K562 (cell line): ENCODE measurements around the gene RGS17. TPM values are rescaled to one million over a fixed set of nuclear protein-coding genes. Genes with fewer than 3 reads are reported as not detected.
A peak's percentile ranks its signal among the peaks of the same experiment; 100 is the strongest.

Source experiments
- BRD4 ChIP-seq: fragments of 200-600 bp; sonication (generic); IDR thresholded peaks from 2 replicates; pipeline ENCODE4 v1.6.1; 2017; ENCODE audit warnings: inconsistent platforms
- FOXP4 ChIP-seq: sonication (generic); formaldehyde crosslinking; IDR thresholded peaks from 2 replicates; pipeline ENCODE4 v1.8.0; 2022; ENCODE audit warnings: mild to moderate bottlenecking, missing genetic modification reagents, borderline replicate concordance
- HCFC1 ChIP-seq: IDR thresholded peaks from 2 replicates; pipeline ENCODE4 v1.6.1; 2012; ENCODE audit warnings: low read depth, low read length, improper control_type of control experiment
- NCOA4 ChIP-seq: fragments of 450-650 bp; IDR thresholded peaks from 2 replicates; pipeline ENCODE4 v1.6.1; 2018; ENCODE audit warnings: mild to moderate bottlenecking; ENCODE audit not compliant: partially characterized antibody
- NCOR1 ChIP-seq: fragments of 450-650 bp; IDR thresholded peaks from 2 replicates; pipeline ENCODE4 v1.6.1; 2016; ENCODE audit warnings: mild to moderate bottlenecking, moderate library complexity
- ZNF184 ChIP-seq: sonication (generic); formaldehyde crosslinking; IDR thresholded peaks from 2 replicates; pipeline ENCODE4 v1.5.0; 2020; ENCODE audit warnings: missing genetic modification reagents
- polyA plus RNA-seq, 8 experiments: library from polyadenylated mRNA; depleted of rRNA in 4 of 8; stranded (reverse) in 5 of 8; unstranded in 3 of 8; fragments of >200 nt; fragmentation: Nextera tagmentation in 2 of 8; fragmentation: Illumina TruSeq in 1 of 8; extraction: Ambion mirVana in 2 of 8; extraction: Trizol in 1 of 8; gene quantifications; 2 replicates each; pipeline versions ENCODE4 v1.2.1 to v1.2.3, GENCODE V29; 2011 to 2014; ENCODE audit warnings: inconsistent platforms in 1 of 8, missing spikeins in 1 of 8
- total RNA-seq, 7 experiments: library from RNA; depleted of rRNA in 6 of 7; stranded (reverse); fragments of >200 nt in 6 of 7; fragmentation: Illumina TruSeq in 2 of 7; extraction: Trizol in 2 of 7; gene quantifications; 2 replicates each; pipeline versions ENCODE4 v1.2.1 to v1.2.3, GENCODE V29; 2011 to 2021; ENCODE audit warnings: low replicate concordance in 1 of 7
- TF ChIP-seq, protein P1 (sequence below): fragments of 200-600 bp; sonication (generic); IDR thresholded peaks from one replicate; pipeline ENCODE4 v1.6.1; 2012; ENCODE audit warnings: mild to moderate bottlenecking, low read depth, low read length, inconsistent platforms
- TF ChIP-seq, protein P2 (sequence below), 2 experiments: fragments of 450-650 bp in 1 of 2; sonication (generic) in 1 of 2; formaldehyde crosslinking in 1 of 2; IDR thresholded peaks in 1 of 2; conservative IDR thresholded peaks in 1 of 2; 2 replicates each; pipeline versions ENCODE4 v1.6.1 to v1.8.1; 2016 to 2023; ENCODE audit warnings: mild to moderate bottlenecking in 2 of 2, moderate library complexity in 2 of 2, inconsistent platforms in 1 of 2, missing genetic modification reagents in 1 of 2

Gene RGS17
- total and polyA plus RNA-seq, 9 of the 15 experiments (the other 6 are each of a cell fraction or from before 2014, with no cell fraction given), result 0.01 to 0.14 (median 0.08) TPM; not detected in 6

DNA sequence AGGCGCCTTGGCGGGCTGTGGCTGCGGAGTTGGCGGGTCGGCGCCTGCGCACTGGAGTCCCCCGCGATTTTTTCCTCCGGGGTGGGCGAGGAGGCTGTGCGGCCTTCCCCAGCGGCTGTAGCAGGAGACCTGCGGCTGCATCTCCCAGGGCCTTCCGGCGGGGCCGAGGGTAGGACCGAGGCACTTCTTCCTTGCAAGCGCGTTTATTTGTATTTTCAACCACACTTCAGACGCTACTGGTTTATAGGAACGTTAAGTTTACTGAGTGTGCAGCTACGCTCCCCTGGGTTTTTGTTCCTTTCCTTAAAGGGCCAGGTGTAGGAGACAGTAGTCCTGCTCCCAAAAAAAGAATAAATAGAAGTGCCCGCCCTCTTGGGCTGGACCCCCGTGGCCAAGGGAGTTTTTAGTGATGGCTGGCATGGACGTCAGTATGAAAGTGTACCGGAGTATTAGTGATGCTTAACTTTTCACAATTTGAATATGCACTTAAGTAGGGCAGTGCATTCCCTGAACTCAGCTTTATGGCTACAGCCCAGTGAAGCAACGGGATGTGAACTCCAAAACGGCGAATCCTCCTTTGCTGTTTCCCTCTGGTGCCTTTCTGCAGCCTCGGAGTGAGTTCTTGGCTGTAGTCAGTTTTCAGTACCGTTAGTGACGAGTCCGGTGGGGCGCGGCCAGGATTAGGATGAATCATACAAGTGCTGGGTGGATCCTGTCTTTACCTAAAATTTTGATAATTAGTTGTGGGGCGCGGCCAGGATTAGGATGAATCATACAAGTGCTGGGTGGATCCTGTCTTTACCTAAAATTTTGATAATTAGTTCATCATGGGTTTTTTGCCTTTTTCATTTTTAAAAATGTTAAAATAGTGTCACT is 147.2 kb downstream of the RGS17 start (continued):
- TF ChIP-seq, protein P1, sequence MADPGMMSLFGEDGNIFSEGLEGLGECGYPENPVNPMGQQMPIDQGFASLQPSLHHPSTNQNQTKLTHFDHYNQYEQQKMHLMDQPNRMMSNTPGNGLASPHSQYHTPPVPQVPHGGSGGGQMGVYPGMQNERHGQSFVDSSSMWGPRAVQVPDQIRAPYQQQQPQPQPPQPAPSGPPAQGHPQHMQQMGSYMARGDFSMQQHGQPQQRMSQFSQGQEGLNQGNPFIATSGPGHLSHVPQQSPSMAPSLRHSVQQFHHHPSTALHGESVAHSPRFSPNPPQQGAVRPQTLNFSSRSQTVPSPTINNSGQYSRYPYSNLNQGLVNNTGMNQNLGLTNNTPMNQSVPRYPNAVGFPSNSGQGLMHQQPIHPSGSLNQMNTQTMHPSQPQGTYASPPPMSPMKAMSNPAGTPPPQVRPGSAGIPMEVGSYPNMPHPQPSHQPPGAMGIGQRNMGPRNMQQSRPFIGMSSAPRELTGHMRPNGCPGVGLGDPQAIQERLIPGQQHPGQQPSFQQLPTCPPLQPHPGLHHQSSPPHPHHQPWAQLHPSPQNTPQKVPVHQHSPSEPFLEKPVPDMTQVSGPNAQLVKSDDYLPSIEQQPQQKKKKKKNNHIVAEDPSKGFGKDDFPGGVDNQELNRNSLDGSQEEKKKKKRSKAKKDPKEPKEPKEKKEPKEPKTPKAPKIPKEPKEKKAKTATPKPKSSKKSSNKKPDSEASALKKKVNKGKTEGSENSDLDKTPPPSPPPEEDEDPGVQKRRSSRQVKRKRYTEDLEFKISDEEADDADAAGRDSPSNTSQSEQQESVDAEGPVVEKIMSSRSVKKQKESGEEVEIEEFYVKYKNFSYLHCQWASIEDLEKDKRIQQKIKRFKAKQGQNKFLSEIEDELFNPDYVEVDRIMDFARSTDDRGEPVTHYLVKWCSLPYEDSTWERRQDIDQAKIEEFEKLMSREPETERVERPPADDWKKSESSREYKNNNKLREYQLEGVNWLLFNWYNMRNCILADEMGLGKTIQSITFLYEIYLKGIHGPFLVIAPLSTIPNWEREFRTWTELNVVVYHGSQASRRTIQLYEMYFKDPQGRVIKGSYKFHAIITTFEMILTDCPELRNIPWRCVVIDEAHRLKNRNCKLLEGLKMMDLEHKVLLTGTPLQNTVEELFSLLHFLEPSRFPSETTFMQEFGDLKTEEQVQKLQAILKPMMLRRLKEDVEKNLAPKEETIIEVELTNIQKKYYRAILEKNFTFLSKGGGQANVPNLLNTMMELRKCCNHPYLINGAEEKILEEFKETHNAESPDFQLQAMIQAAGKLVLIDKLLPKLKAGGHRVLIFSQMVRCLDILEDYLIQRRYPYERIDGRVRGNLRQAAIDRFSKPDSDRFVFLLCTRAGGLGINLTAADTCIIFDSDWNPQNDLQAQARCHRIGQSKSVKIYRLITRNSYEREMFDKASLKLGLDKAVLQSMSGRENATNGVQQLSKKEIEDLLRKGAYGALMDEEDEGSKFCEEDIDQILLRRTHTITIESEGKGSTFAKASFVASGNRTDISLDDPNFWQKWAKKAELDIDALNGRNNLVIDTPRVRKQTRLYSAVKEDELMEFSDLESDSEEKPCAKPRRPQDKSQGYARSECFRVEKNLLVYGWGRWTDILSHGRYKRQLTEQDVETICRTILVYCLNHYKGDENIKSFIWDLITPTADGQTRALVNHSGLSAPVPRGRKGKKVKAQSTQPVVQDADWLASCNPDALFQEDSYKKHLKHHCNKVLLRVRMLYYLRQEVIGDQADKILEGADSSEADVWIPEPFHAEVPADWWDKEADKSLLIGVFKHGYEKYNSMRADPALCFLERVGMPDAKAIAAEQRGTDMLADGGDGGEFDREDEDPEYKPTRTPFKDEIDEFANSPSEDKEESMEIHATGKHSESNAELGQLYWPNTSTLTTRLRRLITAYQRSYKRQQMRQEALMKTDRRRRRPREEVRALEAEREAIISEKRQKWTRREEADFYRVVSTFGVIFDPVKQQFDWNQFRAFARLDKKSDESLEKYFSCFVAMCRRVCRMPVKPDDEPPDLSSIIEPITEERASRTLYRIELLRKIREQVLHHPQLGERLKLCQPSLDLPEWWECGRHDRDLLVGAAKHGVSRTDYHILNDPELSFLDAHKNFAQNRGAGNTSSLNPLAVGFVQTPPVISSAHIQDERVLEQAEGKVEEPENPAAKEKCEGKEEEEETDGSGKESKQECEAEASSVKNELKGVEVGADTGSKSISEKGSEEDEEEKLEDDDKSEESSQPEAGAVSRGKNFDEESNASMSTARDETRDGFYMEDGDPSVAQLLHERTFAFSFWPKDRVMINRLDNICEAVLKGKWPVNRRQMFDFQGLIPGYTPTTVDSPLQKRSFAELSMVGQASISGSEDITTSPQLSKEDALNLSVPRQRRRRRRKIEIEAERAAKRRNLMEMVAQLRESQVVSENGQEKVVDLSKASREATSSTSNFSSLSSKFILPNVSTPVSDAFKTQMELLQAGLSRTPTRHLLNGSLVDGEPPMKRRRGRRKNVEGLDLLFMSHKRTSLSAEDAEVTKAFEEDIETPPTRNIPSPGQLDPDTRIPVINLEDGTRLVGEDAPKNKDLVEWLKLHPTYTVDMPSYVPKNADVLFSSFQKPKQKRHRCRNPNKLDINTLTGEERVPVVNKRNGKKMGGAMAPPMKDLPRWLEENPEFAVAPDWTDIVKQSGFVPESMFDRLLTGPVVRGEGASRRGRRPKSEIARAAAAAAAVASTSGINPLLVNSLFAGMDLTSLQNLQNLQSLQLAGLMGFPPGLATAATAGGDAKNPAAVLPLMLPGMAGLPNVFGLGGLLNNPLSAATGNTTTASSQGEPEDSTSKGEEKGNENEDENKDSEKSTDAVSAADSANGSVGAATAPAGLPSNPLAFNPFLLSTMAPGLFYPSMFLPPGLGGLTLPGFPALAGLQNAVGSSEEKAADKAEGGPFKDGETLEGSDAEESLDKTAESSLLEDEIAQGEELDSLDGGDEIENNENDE, result no peak
- TF ChIP-seq FOXP4, result no peak
- TF ChIP-seq NCOA4, result no peak
- TF ChIP-seq NCOR1, result no peak
- TF ChIP-seq ZNF184 (CRISPR knock-in tag), result no peak
- TF ChIP-seq, protein P2, sequence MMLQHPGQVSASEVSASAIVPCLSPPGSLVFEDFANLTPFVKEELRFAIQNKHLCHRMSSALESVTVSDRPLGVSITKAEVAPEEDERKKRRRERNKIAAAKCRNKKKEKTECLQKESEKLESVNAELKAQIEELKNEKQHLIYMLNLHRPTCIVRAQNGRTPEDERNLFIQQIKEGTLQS (IDR thresholded peaks at IDR 0.05), result peak; percentile 87
- TF ChIP-seq, protein P2 (CRISPR knock-in tag; conservative IDR thresholded peaks at IDR 0.05), result no peak; the same call in 1 of the 2 replicates
- TF ChIP-seq HCFC1, result peak; percentile 20; the same call in 1 of the 2 replicates
- TF ChIP-seq BRD4, result peak; percentile 74
